SK-N-SH treated with all-trans-retinoic acid at 6 μM for 48 hours (cell line): Measurements from ENCODE around the gene PEMT.

ENCODE experiments used
- ATAC-seq: fragments of 200-7000 bp; cut with Tn5 transposase; 3 replicates; pipeline ENCODE4 v1.9.1; 2020; ENCODE audit warnings: mild to moderate bottlenecking, moderate library complexity
- ARNTL ChIP-seq: fragments of 450-650 bp; formaldehyde crosslinking; IDR thresholded peaks from 2 replicates; pipeline ENCODE4 v1.5.0; 2020; ENCODE audit warnings: low read depth, mild to moderate bottlenecking, moderate library complexity, borderline replicate concordance
- BACH2 ChIP-seq: fragments of 250-450 bp; sonication (Bioruptor Pico); IDR thresholded peaks from 2 replicates; pipeline ENCODE4 v1.9.0; 2021; ENCODE audit warnings: mild to moderate bottlenecking, borderline replicate concordance
- CSDC2 ChIP-seq: fragments of 250-450 bp; sonication (Bioruptor Pico); IDR thresholded peaks from 2 replicates; pipeline ENCODE4 v1.5.0; 2020; ENCODE audit warnings: mild to moderate bottlenecking, moderate library complexity
- CSRNP3 ChIP-seq: fragments of 250-450 bp; sonication (Bioruptor Pico); IDR thresholded peaks from 2 replicates; pipeline ENCODE4 v1.5.1; 2021; ENCODE audit warnings: mild to moderate bottlenecking, moderate library complexity
- ESRRG ChIP-seq: fragments of 250-450 bp; sonication (Bioruptor Pico); IDR thresholded peaks from 2 replicates; pipeline ENCODE4 v1.6.1; 2021; ENCODE audit warnings: mild to moderate bottlenecking
- GLIS3 ChIP-seq: fragments of 250-450 bp; sonication (Bioruptor Pico); IDR thresholded peaks from 2 replicates; pipeline ENCODE4 v1.5.0; 2020; ENCODE audit warnings: mild to moderate bottlenecking, moderate library complexity
- ISL1 ChIP-seq: fragments of 250-450 bp; sonication (Bioruptor Pico); IDR thresholded peaks from 2 replicates; pipeline ENCODE4 v2.1.2; 2022; ENCODE audit warnings: mild to moderate bottlenecking, moderate library complexity
- OSR1 ChIP-seq: fragments of 250-450 bp; sonication (Bioruptor Pico); IDR thresholded peaks from 2 replicates; pipeline ENCODE4 v1.8.0; 2022; ENCODE audit warnings: moderate library complexity, mild to moderate bottlenecking, inconsistent platforms
- PPARA ChIP-seq: fragments of 250-450 bp; sonication (Bioruptor Pico); IDR thresholded peaks from 2 replicates; pipeline ENCODE4 v1.5.0; 2020; ENCODE audit warnings: mild to moderate bottlenecking, borderline replicate concordance
- RARB ChIP-seq: fragments of 250-450 bp; sonication (Bioruptor Pico); IDR thresholded peaks from 2 replicates; pipeline ENCODE4 v1.8.0; 2021; ENCODE audit warnings: mild to moderate bottlenecking, moderate library complexity
- SNAI2 ChIP-seq: fragments of 250-450 bp; sonication (Bioruptor Pico); IDR thresholded peaks from 2 replicates; pipeline ENCODE4 v1.5.0; 2020; ENCODE audit warnings: mild to moderate bottlenecking, moderate library complexity
- TCF4 ChIP-seq: fragments of 250-450 bp; sonication (Bioruptor Pico); IDR thresholded peaks from 2 replicates; pipeline ENCODE4 v1.8.0; 2021; ENCODE audit warnings: mild to moderate bottlenecking, moderate library complexity, borderline replicate concordance
- TOX ChIP-seq: fragments of 250-450 bp; sonication (Bioruptor Pico); IDR thresholded peaks from 2 replicates; pipeline ENCODE4 v1.8.0; 2021; ENCODE audit warnings: mild to moderate bottlenecking, moderate library complexity, borderline replicate concordance
- ZC3H10 ChIP-seq: fragments of 250-450 bp; sonication (Bioruptor Pico); IDR thresholded peaks from 2 replicates; pipeline ENCODE4 v1.5.1; 2021; ENCODE audit warnings: mild to moderate bottlenecking, moderate library complexity
- ZFP3 ChIP-seq: fragments of 250-450 bp; sonication (Bioruptor Pico); IDR thresholded peaks from 2 replicates; pipeline ENCODE4 v1.5.0; 2020; ENCODE audit warnings: mild to moderate bottlenecking, moderate library complexity
- ZFP30 ChIP-seq: fragments of 450-650 bp; formaldehyde crosslinking; IDR thresholded peaks from 2 replicates; pipeline ENCODE4 v1.5.0; 2022; ENCODE audit warnings: mild to moderate bottlenecking, moderate library complexity
- ZNF565 ChIP-seq: fragments of 450-650 bp; formaldehyde crosslinking; conservative IDR thresholded peaks from 2 replicates; pipeline ENCODE4 v1.5.0; 2020; ENCODE audit warnings: low read depth, mild to moderate bottlenecking, moderate library complexity
- ZNF70 ChIP-seq: fragments of 450-650 bp; formaldehyde crosslinking; IDR thresholded peaks from 2 replicates; pipeline ENCODE4 v1.5.0; 2020; ENCODE audit warnings: mild to moderate bottlenecking, moderate library complexity
- TF ChIP-seq, protein P1 (sequence below): fragments of 250-450 bp; sonication (Bioruptor Pico); IDR thresholded peaks from 2 replicates; pipeline ENCODE4 v1.5.0; 2020; ENCODE audit warnings: mild to moderate bottlenecking, moderate library complexity
- TF ChIP-seq, protein P2 (sequence below): fragments of 250-450 bp; sonication (Bioruptor Pico); IDR thresholded peaks from 2 replicates; pipeline ENCODE4 v1.5.1; 2020; ENCODE audit warnings: low read depth, mild to moderate bottlenecking, moderate library complexity

Gene PEMT

GRCh38 chr17:17553217-17554195 lies 38.0 kb downstream of the PEMT start:
- ATAC-seq: no peak
- TF ChIP-seq BACH2 (CRISPR knock-in tag) (no peak), TCF4 (CRISPR knock-in tag) (no peak), ARNTL (CRISPR knock-in tag) (no peak)
- TF ChIP-seq, protein P1, sequence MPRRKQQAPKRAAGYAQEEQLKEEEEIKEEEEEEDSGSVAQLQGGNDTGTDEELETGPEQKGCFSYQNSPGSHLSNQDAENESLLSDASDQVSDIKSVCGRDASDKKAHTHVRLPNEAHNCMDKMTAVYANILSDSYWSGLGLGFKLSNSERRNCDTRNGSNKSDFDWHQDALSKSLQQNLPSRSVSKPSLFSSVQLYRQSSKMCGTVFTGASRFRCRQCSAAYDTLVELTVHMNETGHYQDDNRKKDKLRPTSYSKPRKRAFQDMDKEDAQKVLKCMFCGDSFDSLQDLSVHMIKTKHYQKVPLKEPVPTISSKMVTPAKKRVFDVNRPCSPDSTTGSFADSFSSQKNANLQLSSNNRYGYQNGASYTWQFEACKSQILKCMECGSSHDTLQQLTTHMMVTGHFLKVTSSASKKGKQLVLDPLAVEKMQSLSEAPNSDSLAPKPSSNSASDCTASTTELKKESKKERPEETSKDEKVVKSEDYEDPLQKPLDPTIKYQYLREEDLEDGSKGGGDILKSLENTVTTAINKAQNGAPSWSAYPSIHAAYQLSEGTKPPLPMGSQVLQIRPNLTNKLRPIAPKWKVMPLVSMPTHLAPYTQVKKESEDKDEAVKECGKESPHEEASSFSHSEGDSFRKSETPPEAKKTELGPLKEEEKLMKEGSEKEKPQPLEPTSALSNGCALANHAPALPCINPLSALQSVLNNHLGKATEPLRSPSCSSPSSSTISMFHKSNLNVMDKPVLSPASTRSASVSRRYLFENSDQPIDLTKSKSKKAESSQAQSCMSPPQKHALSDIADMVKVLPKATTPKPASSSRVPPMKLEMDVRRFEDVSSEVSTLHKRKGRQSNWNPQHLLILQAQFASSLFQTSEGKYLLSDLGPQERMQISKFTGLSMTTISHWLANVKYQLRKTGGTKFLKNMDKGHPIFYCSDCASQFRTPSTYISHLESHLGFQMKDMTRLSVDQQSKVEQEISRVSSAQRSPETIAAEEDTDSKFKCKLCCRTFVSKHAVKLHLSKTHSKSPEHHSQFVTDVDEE: no peak
- TF ChIP-seq, all 23 proteins: peak for 0

DNA sequence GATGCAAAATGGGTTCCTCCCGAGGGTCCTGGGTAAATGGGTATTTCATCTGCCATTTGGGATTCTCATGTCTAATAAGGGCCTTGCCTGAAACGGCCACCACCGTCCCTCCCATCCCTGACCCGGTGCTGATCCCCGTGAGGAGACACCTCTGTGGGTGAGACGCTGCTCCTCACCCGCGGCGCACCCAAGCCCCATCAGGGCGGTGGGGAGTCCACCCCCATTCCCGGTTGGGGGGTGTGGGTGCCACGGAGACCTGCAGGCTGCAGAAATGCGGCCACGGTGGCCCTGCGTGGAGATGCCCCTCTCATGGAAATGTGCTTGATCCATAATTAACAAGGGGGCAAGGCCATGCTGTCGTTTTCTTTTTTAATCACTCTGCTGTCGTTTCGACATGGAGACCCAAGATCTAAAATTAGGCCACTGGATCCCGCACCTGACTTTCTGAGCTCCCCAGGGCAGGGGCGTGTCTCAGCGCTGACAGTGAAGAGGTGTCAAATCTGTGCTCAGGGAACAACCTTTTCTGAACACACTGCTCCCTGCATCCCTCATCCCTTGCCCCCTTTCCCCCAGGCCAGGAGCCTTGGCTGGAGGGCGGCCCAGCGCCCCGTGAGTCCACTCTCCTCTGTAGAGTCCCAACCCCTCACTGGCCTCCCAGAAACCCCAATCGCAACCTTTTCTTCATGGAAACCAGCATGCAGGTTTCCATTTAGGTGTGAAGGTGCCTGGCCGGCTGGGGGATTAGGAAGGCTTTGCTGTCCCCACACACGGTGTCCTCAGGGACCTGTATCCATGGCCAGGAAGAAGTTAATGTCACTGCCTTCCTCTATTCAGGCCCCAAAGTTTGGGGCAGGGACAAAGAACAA lies 38.9 kb downstream of the PEMT start:
- no peak for ATAC-seq
- no peak for TF ChIP-seq GLIS3 (CRISPR knock-in tag)
- TF ChIP-seq ISL1 (CRISPR knock-in tag): no peak
- no peak for TF ChIP-seq PPARA
- TF ChIP-seq OSR1 (CRISPR knock-in tag): no peak
- TF ChIP-seq ZC3H10 (CRISPR knock-in tag): no peak
- TF ChIP-seq ARNTL (CRISPR knock-in tag): no peak
- TF ChIP-seq TCF4 (CRISPR knock-in tag): no peak
- TF ChIP-seq RARB (CRISPR knock-in tag): no peak
- no peak for TF ChIP-seq ZFP30 (CRISPR knock-in tag)
- TF ChIP-seq BACH2 (CRISPR knock-in tag): no peak
- TF ChIP-seq, protein P2, sequence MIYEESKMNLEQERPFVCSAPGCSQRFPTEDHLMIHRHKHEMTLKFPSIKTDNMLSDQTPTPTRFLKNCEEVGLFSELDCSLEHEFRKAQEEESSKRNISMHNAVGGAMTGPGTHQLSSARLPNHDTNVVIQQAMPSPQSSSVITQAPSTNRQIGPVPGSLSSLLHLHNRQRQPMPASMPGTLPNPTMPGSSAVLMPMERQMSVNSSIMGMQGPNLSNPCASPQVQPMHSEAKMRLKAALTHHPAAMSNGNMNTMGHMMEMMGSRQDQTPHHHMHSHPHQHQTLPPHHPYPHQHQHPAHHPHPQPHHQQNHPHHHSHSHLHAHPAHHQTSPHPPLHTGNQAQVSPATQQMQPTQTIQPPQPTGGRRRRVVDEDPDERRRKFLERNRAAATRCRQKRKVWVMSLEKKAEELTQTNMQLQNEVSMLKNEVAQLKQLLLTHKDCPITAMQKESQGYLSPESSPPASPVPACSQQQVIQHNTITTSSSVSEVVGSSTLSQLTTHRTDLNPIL (CRISPR knock-in tag): no peak
- TF ChIP-seq TOX (CRISPR knock-in tag): no peak
- TF ChIP-seq CSDC2 (CRISPR knock-in tag): no peak
- no peak for TF ChIP-seq SNAI2
- TF ChIP-seq ZNF565 (CRISPR knock-in tag): no peak
- no peak for TF ChIP-seq ZFP3 (CRISPR knock-in tag)
- TF ChIP-seq CSRNP3: no peak
- TF ChIP-seq ZNF70 (CRISPR knock-in tag): no peak
- no peak for TF ChIP-seq ESRRG (CRISPR knock-in tag)

DNA sequence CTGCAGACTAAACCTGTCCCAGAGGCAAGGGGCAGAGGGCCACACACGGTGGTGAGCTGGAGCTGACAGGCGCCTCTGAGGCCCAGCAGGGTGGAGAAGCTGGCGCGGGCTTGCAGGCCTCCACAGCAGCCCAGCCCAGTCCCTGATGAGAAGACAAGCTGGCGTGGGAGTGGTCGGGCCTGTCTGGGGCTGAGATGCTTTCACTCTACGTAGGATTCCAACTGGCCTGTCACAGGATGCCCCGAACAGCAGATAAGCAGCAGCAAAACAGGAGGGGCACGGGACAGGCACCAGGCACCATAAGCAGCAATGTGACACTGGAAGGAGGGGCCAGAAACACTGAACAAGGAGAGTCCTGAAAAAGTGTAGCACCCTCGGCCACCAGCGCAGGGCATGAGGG lies 40.1 kb downstream of the PEMT start:
- no peak for TF ChIP-seq BACH2 (CRISPR knock-in tag)
- TF ChIP-seq ZNF565 (CRISPR knock-in tag): no peak
- TF ChIP-seq, protein P1: peak; percentile 43; the same call in 1 of the 2 replicates
- TF ChIP-seq ISL1 (CRISPR knock-in tag): no peak
- no peak for TF ChIP-seq SNAI2
- no peak for TF ChIP-seq OSR1 (CRISPR knock-in tag)
- no peak for TF ChIP-seq TOX (CRISPR knock-in tag)
- TF ChIP-seq, protein P2 (CRISPR knock-in tag): no peak
- TF ChIP-seq TCF4 (CRISPR knock-in tag): 0 out of 2 replicates have a peak, but pooled peaks have one; percentile 13
- TF ChIP-seq PPARA: no peak
- TF ChIP-seq RARB (CRISPR knock-in tag): no peak
- peak; percentile 55; the same call in 2 of the 3 replicates for ATAC-seq
